ENCODE data around the gene CYYR1.

CYYR1 gene

DNA sequence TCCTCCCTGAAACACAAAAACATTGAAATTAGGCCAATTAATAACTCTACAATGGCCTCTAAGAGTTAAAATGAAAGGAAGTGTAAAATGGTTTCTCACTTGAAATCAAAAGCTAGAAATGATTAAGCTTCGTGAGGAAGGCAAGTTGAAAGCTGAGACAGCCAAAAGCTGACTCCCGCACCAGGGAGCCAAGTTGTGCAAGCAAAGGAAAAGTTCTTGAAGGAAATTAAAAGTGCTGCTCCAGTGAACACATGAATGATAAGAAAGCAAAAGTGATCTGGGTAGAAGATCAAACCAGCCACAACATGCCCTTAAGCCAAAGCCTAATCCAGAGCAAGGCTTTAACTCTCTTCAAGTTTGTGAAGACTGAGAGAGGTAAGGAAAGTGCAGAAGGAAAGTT lies 22.8 kb downstream of the CYYR1 start:
- DNase-seq = no peak

DNA sequence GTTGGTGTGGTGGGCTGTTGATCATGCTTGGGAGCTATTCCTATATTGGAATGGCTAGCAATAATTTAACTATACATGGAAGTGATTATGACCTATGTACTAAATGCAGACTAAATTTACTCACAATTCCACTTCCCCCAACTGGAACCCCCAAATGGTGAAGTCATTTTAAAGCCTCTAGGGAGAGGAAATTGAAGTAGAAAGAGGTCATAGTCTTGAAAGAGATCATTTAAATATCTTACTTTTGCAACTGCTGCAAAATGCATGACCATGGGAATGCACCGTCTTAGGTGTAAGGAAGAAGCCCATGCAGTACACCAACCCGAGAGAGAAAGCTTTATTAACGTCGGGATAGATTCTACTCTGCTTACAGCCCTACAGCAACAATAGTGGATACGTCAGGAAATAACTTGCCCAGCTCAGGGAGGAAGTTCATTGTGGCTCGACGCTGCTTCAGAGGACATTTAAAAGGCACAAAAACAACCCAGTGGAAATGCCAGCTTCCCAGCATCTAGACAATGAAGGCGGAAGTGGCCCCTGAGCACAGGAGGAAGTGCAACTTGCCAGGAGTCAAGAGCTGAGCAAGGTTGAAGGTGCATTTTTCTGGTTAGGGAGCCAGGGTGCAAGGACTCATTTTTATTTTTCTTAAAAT lies 26.5 kb downstream of the CYYR1 start:
- DNase-seq = no peak

DNA sequence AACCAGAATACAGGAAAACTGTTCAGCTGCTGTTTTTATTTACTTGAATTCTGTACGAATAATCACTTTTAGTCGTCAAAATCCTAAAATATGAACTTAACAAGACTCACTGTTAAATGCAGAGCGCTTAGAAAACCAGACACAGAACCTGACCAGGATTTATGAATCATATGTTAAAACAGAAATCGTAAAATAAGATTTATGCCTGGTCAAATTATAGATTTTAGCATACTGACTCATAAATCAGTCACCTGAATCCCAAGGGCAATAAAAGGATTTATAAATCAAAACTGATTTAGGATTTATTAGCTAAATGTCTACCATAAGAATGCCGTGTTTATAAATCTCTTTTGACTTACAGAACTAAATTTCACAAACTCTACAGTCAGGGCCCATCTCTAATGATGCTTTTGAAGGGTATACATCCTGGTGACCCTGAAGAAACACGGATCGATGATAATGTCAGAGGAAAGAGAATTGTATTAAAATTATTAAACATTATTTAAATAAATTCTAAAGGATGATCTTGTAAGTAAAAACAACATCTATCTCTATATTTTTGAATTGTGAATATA lies 28.8 kb downstream of the CYYR1 start:
- DNase-seq = no peak

DNA sequence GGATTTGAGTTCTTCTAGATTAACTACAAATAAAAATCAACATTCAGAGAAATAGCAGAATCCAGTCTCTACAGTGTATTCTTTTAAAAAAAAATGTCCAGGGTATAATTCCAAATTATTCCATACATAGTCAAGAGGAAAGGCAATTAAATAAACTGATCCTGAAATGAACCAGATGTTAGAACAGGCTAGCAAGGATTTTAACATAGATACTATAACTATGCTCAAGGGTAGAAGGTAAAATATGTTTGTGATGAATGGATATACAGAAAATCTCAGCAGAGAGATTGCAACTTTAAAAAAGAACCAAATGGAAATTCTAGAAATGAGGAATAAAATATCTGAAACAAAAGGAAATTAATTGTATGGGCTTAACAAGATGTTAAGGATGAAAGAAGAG lies 32.4 kb downstream of the CYYR1 start:
- DNase-seq = no peak

DNA sequence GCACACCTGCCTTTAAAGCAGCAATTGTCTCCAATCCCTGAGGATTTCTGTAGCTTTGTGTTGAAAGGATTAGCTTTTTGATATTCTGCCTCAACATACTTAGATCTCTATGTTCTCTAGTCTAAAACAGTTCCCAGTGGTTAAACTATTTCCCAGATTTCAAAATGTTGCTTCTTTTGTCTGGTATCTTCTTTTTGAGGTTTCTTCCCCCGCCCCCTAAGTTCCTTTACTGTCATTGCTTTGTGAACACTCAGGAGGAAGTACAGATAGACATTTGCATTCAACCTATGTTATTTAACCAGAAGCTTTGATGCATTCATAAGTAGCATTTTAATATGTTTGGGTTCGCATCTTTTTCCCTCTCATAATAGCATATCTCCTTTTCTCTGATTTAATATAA lies 33.5 kb downstream of the CYYR1 start:
- no peak for DNase-seq

DNA sequence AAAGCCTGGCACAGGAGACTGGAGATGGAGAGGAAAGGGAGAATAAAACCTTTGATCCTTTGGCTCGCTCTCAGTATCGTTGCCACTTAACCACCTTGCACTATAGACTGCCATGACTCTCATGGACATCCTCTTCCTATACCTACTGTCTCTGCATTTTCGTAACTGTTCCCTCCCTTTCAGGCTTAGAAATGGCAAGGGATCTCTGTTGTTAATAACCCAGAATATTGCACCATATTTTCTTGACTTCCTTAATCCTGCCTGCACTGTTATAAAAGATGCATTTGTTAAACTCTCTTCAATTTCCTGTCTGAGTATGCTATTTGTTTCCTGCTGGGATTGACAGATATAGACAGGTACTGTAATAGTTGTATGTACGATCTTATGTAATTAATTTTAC lies 38.6 kb downstream of the CYYR1 start:
- no peak for DNase-seq

DNA sequence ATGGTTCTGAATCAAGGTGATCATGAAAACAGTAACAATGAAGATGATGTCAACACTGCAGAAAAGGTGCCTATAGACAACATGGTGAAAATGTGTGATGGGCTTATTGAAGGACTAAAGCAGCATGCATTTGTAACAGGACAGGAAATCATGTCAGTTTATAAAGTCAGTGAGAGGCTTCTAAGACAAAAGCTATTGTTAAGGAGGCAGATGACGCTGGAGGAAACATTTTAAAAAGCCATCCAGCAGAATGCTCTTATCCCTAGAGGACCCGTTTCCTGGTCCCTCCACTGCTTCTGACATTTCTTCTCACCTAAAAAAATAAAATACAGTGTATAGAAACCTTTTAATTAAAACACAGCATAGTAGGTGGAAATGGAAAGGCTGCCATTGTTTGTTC lies 40.9 kb downstream of the CYYR1 start:
- no peak for DNase-seq

DNA sequence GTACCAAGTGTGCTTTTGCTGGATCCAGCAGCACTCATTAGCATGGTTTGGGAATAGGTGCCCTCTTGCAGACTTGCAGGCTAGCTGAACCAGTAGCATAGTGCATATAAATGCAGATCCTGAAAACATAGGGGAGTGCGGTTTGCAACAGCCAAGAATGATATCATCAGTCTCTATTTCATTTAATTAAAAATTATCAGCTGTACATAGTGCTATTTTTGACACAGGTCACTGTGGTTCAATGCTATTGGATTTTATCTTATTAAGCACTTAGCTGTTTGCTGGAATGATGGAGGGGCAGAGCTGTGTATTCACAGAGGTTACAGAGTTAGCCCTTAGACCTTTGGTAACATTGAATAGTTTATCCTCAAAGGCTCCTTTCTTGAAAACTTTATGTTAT lies 43.6 kb downstream of the CYYR1 start:
- no peak for DNase-seq

DNA sequence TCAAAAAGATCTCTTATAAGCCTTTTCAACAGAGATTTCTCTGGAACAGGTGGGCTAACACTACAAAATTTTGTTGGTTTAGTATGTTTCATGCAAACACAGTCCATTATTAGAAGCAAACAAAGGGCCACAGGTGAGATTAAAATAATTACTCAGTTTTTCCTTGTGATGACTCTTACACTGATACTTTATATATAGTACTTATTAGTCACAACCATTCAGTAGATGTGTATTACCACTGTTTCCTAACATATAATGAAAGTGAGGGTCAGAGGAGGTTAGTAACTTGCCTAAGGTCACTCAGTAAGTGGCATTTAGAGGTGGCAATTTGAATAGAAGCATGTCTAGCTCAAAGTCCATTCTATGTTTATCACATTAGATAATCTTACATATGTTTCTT lies 44.2 kb downstream of the CYYR1 start:
- no peak for DNase-seq

DNA sequence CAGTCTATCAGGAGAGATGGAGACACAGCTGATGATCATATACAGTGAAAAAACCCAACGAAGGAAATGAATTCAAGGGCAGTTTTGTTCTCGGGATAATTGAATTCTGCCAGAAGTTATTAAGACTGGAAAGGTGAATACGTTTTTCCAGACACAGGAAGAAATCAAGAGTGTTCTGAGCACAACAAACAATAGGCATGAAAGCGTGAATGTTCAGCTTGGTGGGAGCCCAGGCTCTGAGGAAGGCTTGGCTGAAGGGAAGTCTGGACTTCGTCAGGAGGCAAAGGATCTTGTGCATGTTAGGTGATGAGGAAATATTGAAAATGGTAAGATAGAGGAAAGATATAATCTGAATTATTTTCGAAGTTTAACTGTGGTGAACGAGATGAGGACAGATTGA lies 50.4 kb downstream of the CYYR1 start:
- DNase-seq = no peak

DNA sequence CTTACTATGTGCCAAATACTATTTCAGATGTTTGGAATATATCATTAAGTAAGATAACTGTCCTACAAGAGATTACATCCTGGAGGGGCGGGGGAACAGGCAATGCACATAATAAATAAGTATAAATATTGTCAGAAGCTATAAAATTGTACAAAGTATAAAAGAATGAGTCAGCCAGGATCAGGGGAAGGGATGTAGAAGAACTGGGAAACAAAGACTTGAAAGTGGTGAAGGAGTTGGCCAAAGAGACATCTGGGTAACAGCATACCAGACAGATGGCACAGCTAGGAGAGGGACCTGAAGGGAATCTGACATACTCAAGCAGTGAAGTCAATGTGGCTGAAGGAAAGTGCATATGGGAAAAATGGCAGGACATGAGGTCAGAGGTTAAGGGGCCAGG lies 53.9 kb downstream of the CYYR1 start:
- no peak for DNase-seq

DNA sequence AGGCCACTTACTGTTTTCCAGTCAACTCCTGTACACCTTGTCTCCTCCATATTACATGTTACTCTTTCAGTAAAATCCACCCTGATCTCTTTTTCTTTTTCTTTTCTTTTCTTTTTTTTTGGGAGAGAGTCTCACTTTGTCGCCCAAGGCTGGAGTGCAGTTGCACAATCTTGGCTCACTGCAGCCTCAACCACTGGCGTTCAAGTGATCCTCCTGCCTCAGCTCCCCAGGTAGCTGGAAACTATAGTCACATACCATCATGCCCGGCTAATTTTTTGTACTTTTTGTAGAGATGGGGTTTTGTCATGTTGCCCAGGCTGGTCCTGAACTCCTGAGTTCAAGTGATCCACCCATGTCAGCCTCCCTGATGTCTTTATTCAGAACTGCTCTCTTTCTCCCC lies 57.8 kb downstream of the CYYR1 start:
- no peak for DNase-seq

DNA sequence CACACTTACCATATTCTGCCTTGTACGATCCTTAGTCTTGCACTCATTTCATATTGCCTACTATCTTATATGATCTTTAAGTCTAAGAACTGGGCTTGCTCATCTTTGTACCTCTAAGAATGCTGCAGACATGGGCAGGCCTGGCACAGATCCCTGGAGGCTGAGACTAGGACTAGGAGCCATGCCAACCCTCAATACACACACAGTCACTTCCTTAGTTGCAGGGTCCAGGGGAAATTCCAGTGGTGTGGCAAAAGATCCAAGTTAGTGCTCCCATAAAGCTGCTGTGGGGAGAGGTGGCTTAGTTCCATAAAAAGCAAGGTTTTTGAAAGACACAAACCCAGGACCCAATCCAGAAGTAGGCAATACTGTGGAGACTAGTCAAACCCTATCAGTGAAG lies 59.9 kb downstream of the CYYR1 start:
- DNase-seq = no peak

DNA sequence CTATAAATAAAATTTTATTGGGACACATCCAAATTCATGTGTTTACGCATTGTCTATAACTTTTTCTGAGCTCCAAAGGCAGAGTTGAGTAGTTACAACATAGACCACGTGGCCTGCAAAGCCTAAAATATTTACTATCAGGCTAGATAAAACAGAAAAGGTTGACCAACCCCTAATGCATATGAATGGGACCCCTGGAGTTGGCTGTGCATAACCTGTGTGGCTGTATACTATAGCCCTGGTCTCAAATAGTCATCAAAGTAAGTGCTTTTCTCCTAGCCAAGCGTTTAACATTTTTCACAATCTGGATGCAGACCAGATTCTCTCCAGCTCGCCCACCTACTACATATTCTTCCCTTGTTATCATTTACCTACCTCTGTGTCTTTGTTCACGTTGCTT lies 60.4 kb downstream of the CYYR1 start:
- DNase-seq = no peak

DNA sequence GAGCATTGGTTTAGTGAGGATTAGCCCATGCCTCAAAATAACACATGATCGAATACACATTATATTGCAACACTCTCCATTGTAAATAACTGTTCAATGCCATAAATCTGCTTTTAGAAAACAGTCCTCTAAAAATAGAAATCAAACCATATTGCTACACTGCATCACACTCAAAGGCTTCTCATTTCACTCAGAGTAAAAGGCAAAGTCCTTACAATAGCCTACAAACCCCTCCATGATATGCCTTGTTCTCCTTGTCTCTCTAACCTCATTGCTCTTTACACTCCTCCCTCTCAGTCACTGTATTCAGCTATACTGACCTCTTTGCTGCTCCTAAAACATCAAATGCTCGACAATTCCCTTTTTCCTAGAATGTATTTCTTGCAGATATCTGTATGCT lies 64.2 kb downstream of the CYYR1 start:
- no peak for DNase-seq

DNA sequence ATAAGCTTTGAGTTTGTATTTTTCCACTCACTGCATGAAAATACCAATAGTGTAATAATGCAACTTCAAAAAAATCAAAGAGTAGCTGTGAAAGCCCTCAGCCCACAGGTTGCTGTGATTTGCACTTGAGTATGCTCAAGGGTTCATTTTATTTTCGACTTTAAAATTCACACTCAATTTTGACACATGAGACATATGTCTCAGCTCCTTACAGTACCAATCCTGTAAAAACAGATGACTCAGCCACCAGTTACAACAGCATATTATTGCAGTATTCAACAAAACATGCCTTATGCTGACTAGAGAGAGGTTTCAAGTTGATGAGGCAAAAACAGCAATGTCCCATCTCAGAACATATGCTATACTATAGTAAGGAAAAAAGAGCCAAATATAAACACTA lies 66.1 kb downstream of the CYYR1 start:
- no peak for DNase-seq

DNA sequence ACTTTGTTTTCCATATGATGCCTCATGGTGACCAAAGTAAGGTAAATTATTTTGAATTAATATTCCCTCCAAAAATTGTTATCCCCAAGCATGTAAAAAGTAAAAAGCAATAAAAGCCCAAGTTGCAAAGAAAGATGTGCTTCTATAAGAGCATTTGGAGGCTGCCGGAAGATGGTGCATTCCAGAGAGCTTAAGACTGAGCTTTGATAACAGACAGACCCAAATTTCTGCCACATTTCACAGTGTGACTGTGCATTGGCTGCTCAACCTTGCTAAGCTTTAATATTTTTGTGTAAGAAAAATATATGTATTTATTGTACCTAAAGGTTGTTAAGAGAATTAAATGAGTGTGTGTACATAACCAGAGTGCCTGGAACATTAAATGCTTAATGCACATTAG lies 67.9 kb downstream of the CYYR1 start:
- DNase-seq = no peak

DNA sequence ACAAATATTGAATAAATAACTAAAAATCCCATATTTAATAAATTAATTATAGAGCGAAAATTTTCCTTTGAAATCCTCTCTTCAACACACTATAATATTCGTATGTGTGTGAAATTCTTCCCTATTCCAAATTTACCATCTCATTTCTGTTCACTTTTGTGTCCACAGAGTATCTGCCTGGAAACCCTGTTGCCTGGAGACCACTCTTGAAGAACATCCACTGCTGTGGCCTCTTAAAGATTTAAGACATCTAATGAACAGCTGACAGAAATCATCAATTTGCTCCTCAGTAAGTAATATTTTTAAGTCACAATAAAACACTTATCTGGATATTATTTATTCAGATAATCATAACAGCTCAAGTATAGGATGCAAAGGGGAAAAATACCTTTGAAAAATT lies 69.7 kb downstream of the CYYR1 start:
- DNase-seq = no peak

DNA sequence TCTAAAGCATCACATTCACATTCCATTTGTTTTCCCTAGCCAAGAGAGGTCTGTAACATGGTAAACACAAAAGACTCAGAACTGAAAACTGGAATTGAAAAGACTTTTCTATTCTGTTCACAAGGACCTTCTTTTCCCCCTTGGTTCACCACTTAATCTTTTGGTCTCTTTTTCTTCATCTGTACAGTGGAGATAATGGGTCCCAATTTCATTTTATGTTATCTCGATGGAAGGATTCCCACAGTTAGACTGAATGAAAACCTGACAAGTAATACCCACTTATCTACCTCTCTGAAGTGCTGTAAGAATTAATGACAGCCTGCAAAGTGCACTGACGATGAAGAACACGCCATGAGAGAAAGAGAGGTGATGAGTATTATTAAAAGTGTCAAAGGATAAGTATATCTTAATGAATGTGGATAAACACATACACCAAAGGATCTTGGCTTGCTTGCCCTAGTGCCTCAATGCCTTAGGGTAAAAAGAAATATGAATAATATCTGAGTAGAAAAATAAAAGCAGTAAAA lies 71.5 kb downstream of the CYYR1 start:
- DNase-seq = no peak

DNA sequence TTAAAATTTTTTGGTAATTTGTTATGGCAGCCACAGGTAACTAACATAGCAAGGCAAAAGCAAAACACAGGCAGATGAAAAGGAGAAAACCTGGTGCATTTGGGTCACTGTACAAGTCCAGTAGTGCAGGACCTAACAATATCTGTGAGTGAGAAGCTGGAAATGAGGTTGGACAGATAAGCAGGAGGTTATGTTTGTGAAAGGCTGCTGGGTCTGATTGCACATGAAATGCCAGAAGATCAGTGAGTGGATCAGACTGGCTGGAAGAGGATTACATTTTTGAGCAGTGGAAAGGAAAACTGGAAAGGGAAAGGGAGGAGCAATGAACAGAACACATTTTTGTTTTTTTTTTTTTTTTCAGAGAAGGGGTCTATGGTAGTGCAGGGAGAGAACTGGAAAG lies 73.6 kb downstream of the CYYR1 start:
- DNase-seq = no peak

DNA sequence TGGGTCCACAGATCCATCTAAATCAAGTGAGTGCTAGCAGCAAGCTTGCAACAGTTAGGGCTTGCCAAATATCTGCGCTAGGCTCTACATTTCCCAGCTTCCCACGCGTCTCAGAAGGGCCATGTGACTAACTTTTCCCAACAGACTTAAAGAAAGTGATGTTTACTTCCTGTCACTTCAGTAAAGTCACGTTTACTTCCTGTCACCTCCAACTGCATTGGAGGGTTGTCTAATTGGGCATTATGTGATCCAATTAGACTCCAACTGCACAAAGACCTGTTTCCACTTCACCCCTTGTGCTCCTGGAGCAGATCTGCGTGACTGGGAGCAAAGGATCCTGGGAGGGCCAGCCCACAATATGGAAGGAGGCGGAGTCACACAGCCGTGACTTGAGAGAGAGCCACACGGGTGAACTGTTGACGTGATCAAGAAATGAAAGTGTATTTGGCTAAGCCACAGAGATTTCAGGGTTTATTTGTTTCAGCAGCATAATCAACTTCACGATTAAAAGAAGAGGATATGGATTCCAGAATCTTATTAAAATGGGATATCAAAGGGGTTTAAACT lies 77.7 kb downstream of the CYYR1 start:
- DNase-seq = no peak

DNA sequence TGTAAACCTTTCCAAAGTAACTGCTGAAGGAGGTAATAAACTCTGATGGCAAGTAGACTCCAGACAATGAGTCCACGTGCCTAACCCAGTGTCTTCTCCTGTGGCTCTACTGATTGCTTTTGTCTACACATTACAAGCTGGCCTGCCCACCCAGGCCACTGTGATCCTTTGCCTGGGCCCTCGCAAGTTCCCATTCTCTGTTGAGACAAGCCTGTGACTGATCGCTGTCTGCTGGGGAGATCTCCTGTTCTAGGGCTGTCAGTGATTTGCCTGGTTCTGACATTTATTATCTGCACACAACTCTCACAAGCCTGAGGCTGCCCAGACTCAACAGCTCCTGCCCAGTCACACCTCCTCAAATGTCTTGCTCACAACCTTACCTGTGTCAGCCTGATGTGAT lies 81.4 kb downstream of the CYYR1 start:
- no peak for DNase-seq

DNA sequence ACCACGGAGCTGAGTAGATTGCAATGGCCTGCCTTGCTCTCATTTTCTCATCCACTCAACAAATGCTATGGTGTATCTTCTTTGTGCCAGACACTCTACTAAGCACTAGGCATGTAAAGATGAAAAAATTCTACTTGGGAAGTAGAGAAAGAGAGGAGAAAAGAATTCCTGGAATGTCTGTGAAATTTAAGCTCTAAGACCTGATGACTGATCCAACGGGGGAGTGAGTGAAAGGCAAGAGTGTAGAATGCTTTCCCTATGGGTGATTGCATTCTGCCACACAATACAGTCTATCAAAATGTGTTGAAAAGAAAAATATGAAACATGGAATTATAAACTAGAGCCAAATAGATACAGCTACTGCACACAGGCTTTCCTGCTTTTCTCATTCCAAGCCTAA lies 82.3 kb downstream of the CYYR1 start:
- DNase-seq = no peak

DNA sequence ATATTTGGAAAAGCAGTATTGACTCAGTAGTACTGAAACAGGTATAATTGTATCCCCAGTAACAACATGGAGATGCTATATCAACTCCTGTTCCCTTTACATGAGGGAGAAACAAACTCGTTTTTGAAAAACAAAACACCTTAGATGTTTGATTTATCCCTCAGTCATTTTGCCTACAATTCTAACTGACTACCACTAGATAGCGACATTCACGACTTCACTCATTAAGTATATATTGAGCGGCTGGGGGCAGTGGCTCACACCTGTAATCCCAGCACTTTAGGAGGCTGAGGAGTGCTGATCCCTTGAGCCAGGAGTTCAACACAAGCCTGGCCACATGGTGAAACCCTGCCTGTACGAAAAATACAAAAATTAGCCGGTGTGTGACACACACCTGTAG lies 83.3 kb downstream of the CYYR1 start:
- no peak for DNase-seq

DNA sequence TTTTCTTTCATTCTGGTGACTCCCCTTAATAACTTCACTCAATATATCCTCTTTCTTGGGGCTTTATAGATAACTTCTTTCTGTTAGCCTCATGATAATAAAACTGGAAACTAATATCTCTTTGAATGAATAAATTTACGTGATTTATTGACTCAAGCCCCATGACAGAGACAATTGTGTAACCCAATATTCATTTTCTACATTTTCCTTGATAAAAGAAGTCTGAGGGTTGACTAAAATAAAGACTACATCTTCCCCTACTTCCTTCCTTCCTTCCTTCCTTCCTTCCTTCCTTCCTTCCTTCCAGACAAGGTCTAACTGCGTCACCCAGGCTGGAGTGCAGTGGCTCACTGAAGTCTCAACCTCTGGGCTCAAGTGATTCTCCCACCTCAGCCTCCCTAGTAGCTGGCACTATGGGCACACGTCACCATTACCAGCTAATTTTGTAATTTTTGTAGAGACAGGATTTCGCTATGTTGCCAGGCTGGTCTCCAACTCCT lies 85.1 kb downstream of the CYYR1 start:
- DNase-seq = no peak
